Hepatocyte (in vitro differentiated cells): Measurements from ENCODE around the gene KRT86.

ENCODE experiments used
- CTCF ChIP-seq: fragments of 200-600 bp; sonication (generic); IDR thresholded peaks from 2 replicates; pipeline ENCODE4 v1.5.1; 2016; ENCODE audit warnings: antibody characterized with exemption, mild to moderate bottlenecking; ENCODE audit not compliant: poor library complexity
- EZH2phosphoT487 ChIP-seq: fragments of 200-600 bp; sonication (generic); IDR thresholded peaks from one replicate; pipeline ENCODE4 v1.6.1; 2018; ENCODE audit warnings: antibody characterized with exemption, mild to moderate bottlenecking, low read depth, moderate library complexity; ENCODE audit not compliant: unreplicated experiment, severe bottlenecking

- no peak for TF ChIP-seq CTCF
- no peak for TF ChIP-seq EZH2phosphoT487
Measured at GRCh38 chr12:52250048-52250990, 24.1 kb upstream of the KRT86 start.
